HEK293 (cell line): ENCODE measurements around the gene CDKL2.
A peak's percentile ranks its signal among the peaks of the same experiment; 100 is the strongest.

Experiments used
- BCL11B ChIP-seq: fragments of 450-650 bp; formaldehyde crosslinking; IDR thresholded peaks from 2 replicates; pipeline ENCODE4 v1.5.1; 2016; ENCODE audit warnings: low read depth, missing biosample characterization, missing genetic modification characterization
- EGR2 ChIP-seq: fragments of 450-650 bp; formaldehyde crosslinking; IDR thresholded peaks from 2 replicates; pipeline ENCODE4 v1.5.1; 2016; ENCODE audit warnings: low read depth, missing biosample characterization, missing genetic modification characterization
- GLIS2 ChIP-seq: fragments of 450-650 bp; formaldehyde crosslinking; IDR thresholded peaks from 2 replicates; pipeline ENCODE4 v1.5.1; 2016; ENCODE audit warnings: missing biosample characterization, missing genetic modification characterization
- HIC1 ChIP-seq: fragments of 450-650 bp; formaldehyde crosslinking; IDR thresholded peaks from 2 replicates; pipeline ENCODE4 v1.5.1; 2016; ENCODE audit warnings: missing biosample characterization, missing genetic modification characterization
- HOXD13 ChIP-seq: sonication (generic); formaldehyde crosslinking; IDR thresholded peaks from 2 replicates; pipeline ENCODE4 v1.8.0; 2022; ENCODE audit warnings: missing genetic modification reagents, borderline replicate concordance
- PRDM6 ChIP-seq: fragments of 450-650 bp; formaldehyde crosslinking; IDR thresholded peaks from 2 replicates; pipeline ENCODE4 v1.5.1; 2017; ENCODE audit warnings: missing biosample characterization, missing genetic modification characterization
- ZBTB26 ChIP-seq: fragments of 450-650 bp; formaldehyde crosslinking; optimal IDR thresholded peaks from 2 replicates; pipeline ENCODE3; 2016; ENCODE audit warnings: missing biosample characterization, mild to moderate bottlenecking, missing genetic modification characterization
- ZFHX2 ChIP-seq: fragments of 450-650 bp; formaldehyde crosslinking; conservative IDR thresholded peaks from 2 replicates; pipeline ENCODE4 v1.5.1; 2016; ENCODE audit warnings: missing biosample characterization, missing genetic modification characterization
- ZNF112 ChIP-seq: fragments of 450-650 bp; formaldehyde crosslinking; IDR thresholded peaks from 2 replicates; pipeline ENCODE4 v1.5.0; 2017; ENCODE audit warnings: missing biosample characterization, missing genetic modification characterization
- ZNF248 ChIP-seq: fragments of 450-650 bp; formaldehyde crosslinking; IDR thresholded peaks from 2 replicates; pipeline ENCODE4 v1.5.1; 2017; ENCODE audit warnings: missing biosample characterization, missing genetic modification characterization
- ZNF26 ChIP-seq: fragments of 450-650 bp; formaldehyde crosslinking; IDR thresholded peaks from 2 replicates; pipeline ENCODE4 v1.5.1; 2016; ENCODE audit warnings: missing biosample characterization, missing genetic modification characterization
- ZNF416 ChIP-seq: fragments of 450-650 bp; formaldehyde crosslinking; IDR thresholded peaks from 2 replicates; pipeline ENCODE4 v1.5.1; 2016; ENCODE audit warnings: missing biosample characterization, missing genetic modification characterization
- ZNF514 ChIP-seq: fragments of 450-650 bp; formaldehyde crosslinking; IDR thresholded peaks from 2 replicates; pipeline ENCODE4 v1.5.1; 2016; ENCODE audit warnings: missing biosample characterization, missing genetic modification characterization
- ZNF544 ChIP-seq: fragments of 450-650 bp; formaldehyde crosslinking; IDR thresholded peaks from 2 replicates; pipeline ENCODE4 v1.5.0; 2017; ENCODE audit warnings: missing biosample characterization, missing genetic modification characterization
- ZNF561 ChIP-seq: fragments of 450-650 bp; IDR thresholded peaks from 2 replicates; pipeline ENCODE4 v1.5.1; 2018; ENCODE audit warnings: missing biosample characterization, missing genetic modification characterization, borderline replicate concordance
- ZNF704 ChIP-seq: fragments of 450-650 bp; formaldehyde crosslinking; IDR thresholded peaks from 2 replicates; pipeline ENCODE4 v1.5.1; 2016; ENCODE audit warnings: missing biosample characterization, missing genetic modification characterization
- ZNF777 ChIP-seq: fragments of 450-650 bp; formaldehyde crosslinking; IDR thresholded peaks from 2 replicates; pipeline ENCODE4 v1.5.1; 2017; ENCODE audit warnings: missing biosample characterization, missing genetic modification characterization, borderline replicate concordance
- ZXDB ChIP-seq: fragments of 450-650 bp; formaldehyde crosslinking; IDR thresholded peaks from 2 replicates; pipeline ENCODE4 v1.5.1; 2016; ENCODE audit warnings: missing biosample characterization, missing genetic modification characterization
- TF ChIP-seq, protein P1 (sequence below): fragments of 450-650 bp; formaldehyde crosslinking; IDR thresholded peaks from 2 replicates; pipeline ENCODE4 v1.5.1; 2016; ENCODE audit warnings: missing biosample characterization, missing genetic modification characterization
- TF ChIP-seq, protein P2 (sequence below): fragments of 450-650 bp; formaldehyde crosslinking; IDR thresholded peaks from 2 replicates; pipeline ENCODE4 v1.5.1; 2016; ENCODE audit warnings: missing biosample characterization, missing genetic modification characterization
- TF ChIP-seq, protein P3 (sequence below): fragments of 450-650 bp; formaldehyde crosslinking; IDR thresholded peaks from 2 replicates; pipeline ENCODE4 v1.5.1; 2016; ENCODE audit warnings: missing biosample characterization, missing genetic modification characterization
- TF ChIP-seq, protein P4 (sequence below): fragments of 450-650 bp; formaldehyde crosslinking; IDR thresholded peaks from 2 replicates; pipeline ENCODE4 v1.5.1; 2016; ENCODE audit warnings: missing biosample characterization, missing genetic modification characterization

The CDKL2 gene

DNA sequence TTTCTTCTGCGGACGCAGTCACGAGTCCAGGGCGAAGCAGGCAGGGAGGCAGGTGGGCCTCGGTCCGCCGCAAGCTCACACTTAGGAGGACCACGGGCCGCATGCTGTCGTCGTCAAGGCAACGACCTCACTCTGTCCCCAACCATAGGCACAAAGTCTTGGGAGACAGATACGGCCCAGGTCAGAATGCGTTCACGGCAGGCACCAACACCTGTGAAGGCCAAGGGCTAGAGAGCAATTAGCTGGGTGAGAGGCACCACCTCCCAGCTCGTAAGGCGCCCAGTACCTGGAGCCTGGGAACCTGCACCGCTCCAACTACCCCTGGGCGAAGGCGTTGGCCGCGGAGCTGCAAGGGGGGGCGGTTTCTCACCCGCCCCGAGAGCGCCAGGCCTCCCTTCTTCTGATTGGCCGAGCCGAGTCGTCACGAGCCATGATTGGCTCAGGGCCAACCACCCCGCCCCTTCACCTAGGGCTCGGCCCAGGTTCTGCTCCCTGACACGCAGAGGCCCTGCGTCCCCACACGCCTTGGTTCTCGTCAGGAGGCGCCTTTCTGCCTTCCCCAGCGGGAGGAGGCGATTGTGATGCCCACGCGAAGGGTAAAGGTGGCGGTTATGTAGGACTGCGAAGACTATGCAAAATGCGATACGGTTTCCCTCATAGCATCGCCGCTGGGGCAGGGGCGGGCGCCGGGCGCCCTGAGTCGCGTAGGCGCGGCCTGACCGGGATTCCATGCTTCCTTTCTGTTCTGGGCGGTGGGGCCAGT lies at the start of gene CDKL2 (continued):
- no peak for TF ChIP-seq ZNF777 (tag by site-specific recombination)
- no peak for TF ChIP-seq HOXD13 (CRISPR knock-in tag)
- TF ChIP-seq HIC1 (tag by site-specific recombination) = peak; percentile 68; the same call in 1 of the 2 replicates
- TF ChIP-seq, protein P1, sequence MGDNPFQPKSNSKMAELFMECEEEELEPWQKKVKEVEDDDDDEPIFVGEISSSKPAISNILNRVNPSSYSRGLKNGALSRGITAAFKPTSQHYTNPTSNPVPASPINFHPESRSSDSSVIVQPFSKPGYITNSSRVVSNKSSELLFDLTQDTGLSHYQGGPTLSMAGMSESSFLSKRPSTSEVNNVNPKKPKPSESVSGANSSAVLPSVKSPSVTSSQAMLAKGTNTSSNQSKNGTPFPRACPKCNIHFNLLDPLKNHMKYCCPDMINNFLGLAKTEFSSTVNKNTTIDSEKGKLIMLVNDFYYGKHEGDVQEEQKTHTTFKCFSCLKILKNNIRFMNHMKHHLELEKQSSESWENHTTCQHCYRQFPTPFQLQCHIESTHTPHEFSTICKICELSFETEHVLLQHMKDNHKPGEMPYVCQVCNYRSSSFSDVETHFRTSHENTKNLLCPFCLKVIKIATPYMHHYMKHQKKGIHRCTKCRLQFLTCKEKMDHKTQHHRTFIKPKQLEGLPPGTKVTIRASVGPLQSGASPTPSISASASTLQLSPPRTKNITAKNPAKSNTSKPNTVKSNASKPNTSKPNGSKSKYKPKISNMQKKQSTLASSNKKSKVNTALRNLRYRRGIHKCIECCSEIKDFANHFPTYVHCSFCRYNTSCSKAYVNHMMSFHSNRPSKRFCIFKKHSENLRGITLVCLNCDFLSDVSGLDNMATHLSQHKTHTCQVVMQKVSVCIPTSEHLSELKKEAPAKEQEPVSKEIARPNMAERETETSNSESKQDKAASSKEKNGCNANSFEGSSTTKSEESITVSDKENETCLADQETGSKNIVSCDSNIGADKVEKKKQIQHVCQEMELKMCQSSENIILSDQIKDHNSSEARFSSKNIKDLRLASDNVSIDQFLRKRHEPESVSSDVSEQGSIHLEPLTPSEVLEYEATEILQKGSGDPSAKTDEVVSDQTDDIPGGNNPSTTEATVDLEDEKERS (tag by site-specific recombination) = no peak
- peak; percentile 87 for TF ChIP-seq ZNF561
- no peak for TF ChIP-seq ZNF248 (tag by site-specific recombination)
- TF ChIP-seq ZFHX2 (tag by site-specific recombination) = peak; percentile 88
- TF ChIP-seq ZNF514 (tag by site-specific recombination) = no peak
- TF ChIP-seq ZNF112 (tag by site-specific recombination) = no peak
- TF ChIP-seq PRDM6 = no peak
- no peak for TF ChIP-seq ZNF704 (tag by site-specific recombination)
- TF ChIP-seq ZNF544 (tag by site-specific recombination) = no peak
- no peak for TF ChIP-seq ZNF416
- TF ChIP-seq BCL11B = peak; percentile 34; the same call in 1 of the 2 replicates
- peak; percentile 88 for TF ChIP-seq EGR2 (tag by site-specific recombination)
- peak; percentile 80 for TF ChIP-seq ZXDB (tag by site-specific recombination)
- peak; percentile 44 for TF ChIP-seq ZBTB26
- no peak for TF ChIP-seq ZNF26 (tag by site-specific recombination)
- TF ChIP-seq, protein P2, sequence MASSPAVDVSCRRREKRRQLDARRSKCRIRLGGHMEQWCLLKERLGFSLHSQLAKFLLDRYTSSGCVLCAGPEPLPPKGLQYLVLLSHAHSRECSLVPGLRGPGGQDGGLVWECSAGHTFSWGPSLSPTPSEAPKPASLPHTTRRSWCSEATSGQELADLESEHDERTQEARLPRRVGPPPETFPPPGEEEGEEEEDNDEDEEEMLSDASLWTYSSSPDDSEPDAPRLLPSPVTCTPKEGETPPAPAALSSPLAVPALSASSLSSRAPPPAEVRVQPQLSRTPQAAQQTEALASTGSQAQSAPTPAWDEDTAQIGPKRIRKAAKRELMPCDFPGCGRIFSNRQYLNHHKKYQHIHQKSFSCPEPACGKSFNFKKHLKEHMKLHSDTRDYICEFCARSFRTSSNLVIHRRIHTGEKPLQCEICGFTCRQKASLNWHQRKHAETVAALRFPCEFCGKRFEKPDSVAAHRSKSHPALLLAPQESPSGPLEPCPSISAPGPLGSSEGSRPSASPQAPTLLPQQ (tag by site-specific recombination) = peak; percentile 47; the same call in 1 of the 2 replicates
- TF ChIP-seq GLIS2 (tag by site-specific recombination) = peak; percentile 93
- TF ChIP-seq, protein P3, sequence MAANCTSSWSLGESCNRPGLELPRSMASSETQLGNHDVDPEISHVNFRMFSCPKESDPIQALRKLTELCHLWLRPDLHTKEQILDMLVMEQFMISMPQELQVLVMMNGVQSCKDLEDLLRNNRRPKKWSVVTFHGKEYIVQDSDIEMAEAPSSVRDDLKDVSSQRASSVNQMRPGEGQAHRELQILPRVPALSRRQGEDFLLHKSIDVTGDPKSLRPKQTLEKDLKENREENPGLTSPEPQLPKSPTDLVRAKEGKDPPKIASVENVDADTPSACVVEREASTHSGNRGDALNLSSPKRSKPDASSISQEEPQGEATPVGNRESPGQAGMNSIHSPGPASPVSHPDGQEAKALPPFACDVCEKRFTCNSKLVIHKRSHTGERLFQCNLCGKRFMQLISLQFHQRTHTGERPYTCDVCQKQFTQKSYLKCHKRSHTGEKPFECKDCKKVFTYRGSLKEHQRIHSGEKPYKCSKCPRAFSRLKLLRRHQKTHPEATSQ (tag by site-specific recombination) = 0 out of 2 replicates have a peak, but pooled peaks have one; percentile 10
- TF ChIP-seq, protein P4, sequence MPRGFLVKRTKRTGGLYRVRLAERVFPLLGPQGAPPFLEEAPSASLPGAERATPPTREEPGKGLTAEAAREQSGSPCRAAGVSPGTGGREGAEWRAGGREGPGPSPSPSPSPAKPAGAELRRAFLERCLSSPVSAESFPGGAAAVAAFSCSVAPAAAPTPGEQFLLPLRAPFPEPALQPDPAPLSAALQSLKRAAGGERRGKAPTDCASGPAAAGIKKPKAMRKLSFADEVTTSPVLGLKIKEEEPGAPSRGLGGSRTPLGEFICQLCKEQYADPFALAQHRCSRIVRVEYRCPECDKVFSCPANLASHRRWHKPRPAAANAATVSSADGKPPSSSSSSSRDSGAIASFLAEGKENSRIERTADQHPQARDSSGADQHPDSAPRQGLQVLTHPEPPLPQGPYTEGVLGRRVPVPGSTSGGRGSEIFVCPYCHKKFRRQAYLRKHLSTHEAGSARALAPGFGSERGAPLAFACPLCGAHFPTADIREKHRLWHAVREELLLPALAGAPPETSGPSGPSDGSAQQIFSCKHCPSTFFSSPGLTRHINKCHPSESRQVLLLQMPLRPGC (tag by site-specific recombination) = 0 out of 2 replicates have a peak, but pooled peaks have one; percentile 53
